Keratinocyte (primary cell): ENCODE results near the gene EHMT1.

Source experiments
- CTCF ChIP-seq, 3 experiments: IDR thresholded peaks in 1 of 3; conservative IDR thresholded peaks in 1 of 3; optimal IDR thresholded peaks in 1 of 3; 2 replicates in 2 of 3; 3 replicates in 1 of 3; pipeline versions ENCODE3 to v1.5.1; 2011; ENCODE audit warnings: low read length in 3 of 3, mild to moderate bottlenecking in 3 of 3, moderate library complexity in 2 of 3, control low read depth in 1 of 3, inconsistent platforms in 1 of 3; ENCODE audit not compliant: insufficient read depth in 2 of 3; ENCODE audit errors: extremely low read depth in 1 of 3
- EZH2 ChIP-seq: IDR thresholded peaks from one replicate; pipeline ENCODE4 v1.6.1; 2012; ENCODE audit warnings: inconsistent platforms, mild to moderate bottlenecking, low read length, moderate library complexity

GRCh38 chr9:137620581-137620980 lies 1.8 kb downstream of the EHMT1 start:
- TF ChIP-seq CTCF (optimal IDR thresholded peaks at IDR 0.05 in 1 of 3, IDR thresholded peaks at IDR 0.05 in 1 of 3, conservative IDR thresholded peaks at IDR 0.05 in 1 of 3; ENCODE audit: extremely low read depth in 1 of 3, insufficient read depth in 2 of 3, low read length in 3 of 3): no peak
- no peak for TF ChIP-seq EZH2
